Measurements from ENCODE around the gene SPPL2B.

SPPL2B gene

DNA sequence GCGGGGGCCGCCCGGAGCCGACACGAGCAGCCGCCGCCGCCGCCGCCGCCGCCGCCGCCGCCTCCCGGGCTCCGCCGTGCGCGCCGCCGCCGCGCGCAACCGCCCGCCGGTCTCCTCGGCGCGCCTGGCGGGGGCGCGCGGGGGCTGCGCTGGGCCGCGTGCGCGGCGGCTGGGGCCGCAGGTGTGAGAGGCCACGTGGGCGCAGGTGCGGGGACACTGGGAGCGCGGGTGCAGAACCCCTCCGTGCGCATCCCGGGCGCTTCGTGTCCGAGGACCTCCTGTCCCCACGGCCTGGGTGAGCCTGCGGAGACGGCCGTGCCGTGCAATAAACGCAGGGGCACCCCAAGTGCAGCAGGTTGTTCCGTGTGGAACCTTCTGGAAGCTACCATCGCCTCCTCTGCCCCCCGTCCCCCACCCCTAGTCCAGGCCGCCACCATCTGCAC lies 20.3 kb upstream of the SPPL2B start, which contains the start of gene LINGO3:
LINGO3 (minus strand) TSS at position 41 of the 443 bp plus-strand sequence. CDS start 16,378 bp downstream, outside the sequence.
- Mint-ChIP-seq H3K4me3 (peak within 1 kb of the TSS; percentile 66), H3K27me3 (peaks cover 92% of the 10 kb centered on the region), H3K9me3 (no peaks in the 10 kb centered on the region), H3K27ac (no peak within 1 kb of the TSS), H3K4me1 (ENCODE audit: low read depth) (peaks cover 24% of the 10 kb centered on the region), H3K36me3 (ENCODE audit: low read depth) (no peaks in the 10 kb centered on the region)
- intact Hi-C loops (cut with micrococcal nuclease) = no loop called here

DNA sequence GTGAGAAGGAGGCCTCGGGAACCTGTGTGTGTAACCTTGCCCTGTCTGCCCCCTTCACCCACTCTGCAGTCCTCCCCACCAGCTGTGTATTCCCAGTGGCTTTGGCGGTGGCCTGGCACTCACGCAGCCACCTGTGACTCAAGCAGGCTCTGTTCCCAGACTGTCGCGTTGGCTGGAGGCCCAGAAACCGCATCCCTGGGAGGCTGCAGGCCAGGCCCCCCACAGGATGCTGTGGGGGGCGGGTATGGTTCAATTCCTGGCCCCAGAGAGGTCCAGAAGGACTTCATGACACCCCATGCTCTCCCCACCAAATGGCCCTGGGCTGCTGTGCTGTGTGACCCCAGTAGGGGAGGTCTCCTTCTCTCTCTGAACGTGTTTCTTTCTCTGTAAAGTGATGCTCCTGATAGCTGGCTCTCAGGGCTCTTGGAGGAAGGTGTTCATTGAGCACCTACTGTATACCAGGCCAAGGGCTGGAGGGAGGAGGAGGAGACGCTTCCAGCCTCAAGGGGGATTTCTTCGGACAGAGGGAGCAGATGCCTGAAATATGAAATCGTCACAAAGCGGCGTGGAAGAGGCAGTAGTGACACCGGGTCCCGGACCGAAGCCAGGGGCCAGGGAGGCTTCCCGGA lies 18.6 kb upstream of the SPPL2B start:
- Mint-ChIP-seq H3K4me1 (ENCODE audit: low read depth) (peaks cover 17% of the 10 kb centered on the region), H3K36me3 (ENCODE audit: low read depth) (no peaks in the 10 kb centered on the region), H3K4me3 (no peak overlapping the region), H3K27me3 (peaks cover 80% of the 10 kb centered on the region), H3K27ac (no peak overlapping the region), H3K9me3 (no peaks in the 10 kb centered on the region)
- intact Hi-C loops (cut with micrococcal nuclease) = no loop called here

DNA sequence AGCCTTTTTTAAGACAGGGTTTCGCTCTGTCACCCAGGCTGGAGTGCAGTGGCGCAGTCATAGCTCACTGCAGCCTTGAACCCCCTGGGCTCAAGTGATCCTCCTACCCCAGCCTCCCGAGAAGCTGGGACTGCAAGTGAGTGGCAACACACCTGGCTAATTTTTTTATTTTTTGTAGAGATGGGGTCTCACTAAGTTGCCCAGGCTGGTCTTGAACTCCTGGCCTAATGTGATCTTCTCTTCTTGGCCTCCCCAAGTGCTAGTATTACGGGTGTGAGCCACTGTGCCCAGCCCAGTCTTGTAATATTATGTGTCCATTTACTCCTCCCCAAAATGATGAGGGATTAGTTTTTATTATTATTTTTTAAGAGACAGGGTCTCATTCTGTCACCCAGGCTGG lies 17.4 kb upstream of the SPPL2B start:
- peaks cover 29% of the 10 kb centered on the region for H3K4me1 Mint-ChIP-seq (ENCODE audit: low read depth)
- intact Hi-C loops (cut with micrococcal nuclease) = no loop called here
- no peaks in the 10 kb centered on the region for H3K9me3 Mint-ChIP-seq
- H3K27me3 Mint-ChIP-seq = peaks cover 68% of the 10 kb centered on the region
- no peak overlapping the region for H3K27ac Mint-ChIP-seq
- H3K4me3 Mint-ChIP-seq = no peak overlapping the region
- no peaks in the 10 kb centered on the region for H3K36me3 Mint-ChIP-seq (ENCODE audit: low read depth)

DNA sequence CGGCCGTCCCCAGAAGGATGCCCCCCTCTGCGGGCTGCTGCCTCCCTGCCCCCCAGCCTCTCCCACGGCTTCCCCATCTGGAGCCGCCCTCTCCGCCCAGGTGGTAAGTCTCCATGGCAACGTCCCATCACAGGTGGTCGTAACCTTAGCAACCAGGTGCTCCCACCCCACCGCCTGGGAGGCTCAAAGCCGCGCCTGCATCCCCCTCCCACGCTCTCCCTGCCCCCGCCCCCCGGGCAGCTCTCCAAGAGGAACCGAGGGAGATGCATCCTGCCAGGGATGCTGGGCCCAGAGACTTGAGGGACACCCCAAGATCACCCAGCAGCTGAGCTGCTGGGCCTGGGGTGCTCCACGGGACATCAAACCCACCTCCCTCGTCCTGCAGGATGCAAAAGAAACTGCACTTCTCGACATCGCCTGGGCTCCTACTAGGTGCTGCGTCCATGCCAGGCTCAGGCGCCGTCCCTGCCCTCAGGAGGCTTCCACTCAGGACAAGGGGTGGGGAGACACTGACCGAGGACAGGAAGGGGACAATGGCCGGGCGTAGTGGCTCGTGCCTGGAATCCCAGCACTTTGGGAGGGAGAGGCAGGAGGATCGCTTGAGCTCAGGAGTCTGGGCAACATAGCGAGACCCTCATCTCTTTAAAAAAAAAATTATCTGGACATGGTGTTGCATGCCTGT lies 15.5 kb upstream of the SPPL2B start:
- Mint-ChIP-seq H3K9me3 (no peaks in the 10 kb centered on the region), H3K4me1 (ENCODE audit: low read depth) (peaks cover 33% of the 10 kb centered on the region), H3K36me3 (ENCODE audit: low read depth) (no peaks in the 10 kb centered on the region), H3K27me3 (peaks cover 51% of the 10 kb centered on the region), H3K27ac (no peak overlapping the region), H3K4me3 (no peak overlapping the region)
- intact Hi-C loops (cut with micrococcal nuclease) = no loop called here

DNA sequence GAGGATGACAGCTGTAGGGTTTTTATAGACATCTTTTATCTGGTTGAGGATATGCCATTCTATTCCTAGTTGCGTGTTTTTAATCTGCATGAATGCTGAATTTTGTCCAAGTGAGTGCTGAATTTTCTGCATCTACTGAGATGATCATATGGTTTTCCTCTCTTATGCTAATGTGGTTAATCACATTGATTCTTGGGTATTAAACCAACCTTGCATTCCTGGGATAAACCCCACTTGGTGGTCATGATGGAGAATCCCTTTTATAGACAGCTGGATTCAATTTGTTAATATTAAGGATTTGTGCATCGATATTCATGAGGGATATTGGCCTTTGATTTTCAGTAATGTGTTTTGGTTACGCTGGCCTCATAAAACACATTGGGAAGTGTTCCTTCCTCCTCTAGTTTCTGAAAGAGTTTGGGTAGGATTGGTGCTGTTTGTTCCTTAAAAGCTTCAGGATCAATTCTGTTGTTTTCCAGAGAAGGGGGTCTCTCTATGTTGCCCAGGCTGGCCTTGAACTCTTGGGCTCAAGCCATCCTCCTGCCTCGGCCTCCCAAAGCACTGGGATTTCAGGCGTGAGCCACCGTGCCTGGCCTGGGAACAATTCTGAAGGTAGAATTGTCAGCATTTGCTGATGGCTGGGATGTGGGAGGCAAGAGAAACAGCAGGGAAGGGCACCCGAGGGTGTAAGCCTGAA lies 13.2 kb upstream of the SPPL2B start:
- Mint-ChIP-seq H3K36me3 (ENCODE audit: low read depth) (no peaks in the 10 kb centered on the region), H3K4me3 (peak overlapping the region; percentile 55), H3K4me1 (ENCODE audit: low read depth) (peaks cover 26% of the 10 kb centered on the region), H3K27me3 (peaks cover 30% of the 10 kb centered on the region), H3K27ac (peak overlapping the region; percentile 59), H3K9me3 (no peaks in the 10 kb centered on the region)
- intact Hi-C loops (cut with micrococcal nuclease) = loop anchor here (5.0 kb wide), 1 partner anchor 78 kb away; the partner anchor contains the start of genes PLEKHJ1 and SF3A2

DNA sequence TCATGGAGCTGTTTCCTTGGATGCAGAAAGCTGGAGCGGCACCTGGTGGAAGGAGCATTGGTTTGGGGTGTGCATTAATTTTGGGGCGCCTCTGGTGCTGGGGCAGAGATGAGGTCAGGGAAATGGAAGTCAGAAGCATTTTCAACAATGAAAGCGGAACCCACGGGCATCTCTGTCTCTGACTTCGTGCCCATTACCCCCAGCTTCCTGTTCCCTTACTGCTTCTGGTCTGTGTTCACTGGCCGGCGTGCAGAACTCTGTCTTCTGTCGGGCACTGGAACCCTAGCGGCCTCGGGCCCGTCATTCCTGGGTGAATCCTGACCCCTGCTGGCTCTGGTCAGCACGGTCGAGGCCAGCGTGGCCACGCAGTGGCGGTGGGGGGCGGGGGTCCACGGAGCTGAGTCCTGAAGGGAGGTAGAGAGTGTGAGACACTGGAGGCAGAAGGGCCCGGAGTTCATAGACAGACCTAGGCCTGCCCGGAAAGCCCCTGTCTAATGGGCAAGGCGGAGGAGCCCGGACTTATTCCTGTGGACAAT lies 12.6 kb upstream of the SPPL2B start:
- Mint-ChIP-seq H3K9me3 (no peaks in the 10 kb centered on the region), H3K27ac (peak overlapping the region; percentile 59), H3K27me3 (peaks cover 23% of the 10 kb centered on the region), H3K36me3 (ENCODE audit: low read depth) (peaks cover 1% of the 10 kb centered on the region), H3K4me1 (ENCODE audit: low read depth) (peaks cover 26% of the 10 kb centered on the region), H3K4me3 (peak overlapping the region; percentile 55)
- intact Hi-C loops (cut with micrococcal nuclease) = loop anchor here (1.0 to 5.0 kb wide), 3 partner anchors 41 to 160 kb away; partner anchors contain the start of genes PLEKHJ1 and SF3A2

DNA sequence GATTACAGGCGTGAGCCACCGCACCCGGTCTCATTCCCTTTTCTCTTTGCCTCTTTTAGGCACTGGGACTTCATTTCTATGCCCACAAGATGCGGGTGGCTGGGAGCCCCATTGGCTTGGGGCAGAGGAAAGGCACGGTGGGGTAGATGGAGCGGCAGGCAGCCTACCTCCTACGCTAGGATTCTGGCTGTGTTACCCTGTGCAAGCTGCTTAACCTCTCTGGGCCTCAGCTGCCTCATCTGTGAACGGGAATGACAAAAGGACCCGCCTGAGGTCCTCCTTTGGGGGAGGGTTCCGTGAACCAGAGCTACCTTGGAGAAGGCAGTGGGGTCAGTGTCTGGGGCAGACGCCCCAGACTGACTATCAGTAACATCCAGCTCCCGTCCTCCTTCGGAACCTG lies 11.2 kb upstream of the SPPL2B start:
- no peak overlapping the region for H3K4me3 Mint-ChIP-seq
- peaks cover 15% of the 10 kb centered on the region for H3K36me3 Mint-ChIP-seq (ENCODE audit: low read depth)
- H3K4me1 Mint-ChIP-seq (ENCODE audit: low read depth) = peaks cover 26% of the 10 kb centered on the region
- peaks cover 12% of the 10 kb centered on the region for H3K27me3 Mint-ChIP-seq
- intact Hi-C loops (cut with micrococcal nuclease) = loop anchor here (2.0 to 5.0 kb wide), 2 partner anchors 42 to 80 kb away; partner anchors contain the start of genes PLEKHJ1 and SF3A2
- no peaks in the 10 kb centered on the region for H3K9me3 Mint-ChIP-seq
- peak overlapping the region; percentile 50 for H3K27ac Mint-ChIP-seq

DNA sequence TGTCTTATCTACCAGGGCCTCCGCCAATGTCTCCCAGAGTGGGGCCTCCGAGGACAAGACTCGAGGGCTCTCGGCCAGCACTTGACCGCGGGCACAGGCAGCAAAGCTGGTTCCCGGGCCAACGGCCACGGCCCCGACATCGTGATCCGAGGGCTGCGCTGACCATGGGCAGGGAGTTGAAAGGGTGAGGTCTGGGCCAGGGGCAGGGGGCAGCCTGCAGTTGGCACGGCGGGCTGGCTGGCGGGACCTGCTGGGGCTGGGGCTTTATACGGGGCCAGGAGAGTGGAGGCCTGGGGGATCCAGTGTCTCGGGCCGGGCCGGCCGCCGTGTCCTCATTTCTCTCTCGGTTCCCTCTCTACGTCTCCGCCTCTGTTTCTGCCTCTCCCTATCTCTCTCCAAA lies 10.7 kb upstream of the SPPL2B start:
- peaks cover 26% of the 10 kb centered on the region for H3K4me1 Mint-ChIP-seq (ENCODE audit: low read depth)

DNA sequence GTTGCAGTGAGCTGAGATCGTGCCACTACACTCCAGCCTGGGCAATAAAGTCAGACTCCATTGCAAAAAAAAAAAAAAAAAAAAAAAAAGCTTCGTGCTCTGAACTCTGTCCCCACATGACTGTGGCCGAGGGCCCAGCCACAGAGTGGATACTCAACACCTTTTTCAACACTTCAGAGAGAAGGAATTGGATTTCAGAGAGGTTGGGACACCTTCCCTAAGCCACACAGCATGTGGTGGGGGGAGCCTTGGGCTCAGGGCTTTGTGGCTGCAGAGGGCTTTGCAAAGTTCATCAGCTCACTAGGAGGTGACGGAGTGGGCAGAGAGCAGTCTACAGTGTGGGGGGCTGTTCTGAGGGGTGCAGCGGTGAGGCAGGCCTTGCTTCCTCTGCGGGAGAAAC lies 9.6 kb upstream of the SPPL2B start:
- Mint-ChIP-seq H3K27me3 (no peaks in the 10 kb centered on the region), H3K9me3 (no peaks in the 10 kb centered on the region), H3K4me1 (ENCODE audit: low read depth) (peaks cover 26% of the 10 kb centered on the region), H3K4me3 (no peak overlapping the region), H3K27ac (no peak overlapping the region), H3K36me3 (ENCODE audit: low read depth) (peaks cover 32% of the 10 kb centered on the region)
- intact Hi-C loops (cut with micrococcal nuclease) = loop anchor here (5.0 kb wide), 1 partner anchor 82 kb away; the partner anchor contains the start of genes PLEKHJ1 and SF3A2

More for the DNA sequence above, 10.7 kb upstream of the SPPL2B start:
- Mint-ChIP-seq H3K27me3 (peaks cover 7% of the 10 kb centered on the region), H3K4me3 (no peak overlapping the region), H3K27ac (peak overlapping the region; percentile 50), H3K36me3 (ENCODE audit: low read depth) (peaks cover 20% of the 10 kb centered on the region), H3K9me3 (no peaks in the 10 kb centered on the region)
- intact Hi-C loops (cut with micrococcal nuclease) = loop anchor here (2.0 to 5.0 kb wide), 2 partner anchors 43 to 80 kb away; partner anchors contain the start of genes PLEKHJ1 and SF3A2

DNA sequence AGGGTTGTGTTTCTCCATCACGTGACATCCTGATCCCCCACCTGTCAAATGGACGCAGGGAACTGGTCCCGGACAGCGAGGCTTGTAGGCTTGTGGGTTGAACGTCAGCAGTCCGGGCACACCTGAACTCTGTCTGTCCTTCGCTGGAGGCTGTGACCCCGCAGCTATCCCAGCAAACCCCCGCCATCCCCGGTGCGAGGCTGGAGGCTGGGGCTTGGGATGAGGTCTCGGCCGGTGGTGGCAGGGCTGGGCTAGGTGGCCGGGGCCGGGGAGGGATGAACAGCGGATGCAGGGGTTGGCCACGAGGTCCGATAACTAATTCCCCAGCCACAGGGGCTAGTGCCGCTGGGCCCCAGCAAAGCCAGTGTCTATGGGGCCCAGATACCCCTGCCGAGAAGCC lies 8.9 kb upstream of the SPPL2B start:
- no peak overlapping the region for H3K27ac Mint-ChIP-seq
- intact Hi-C loops (cut with micrococcal nuclease) = loop anchor here (5.0 kb wide), 1 partner anchor 82 kb away; the partner anchor contains the start of genes PLEKHJ1 and SF3A2
- peaks cover 38% of the 10 kb centered on the region for H3K36me3 Mint-ChIP-seq (ENCODE audit: low read depth)
- no peak overlapping the region for H3K4me3 Mint-ChIP-seq
- no peaks in the 10 kb centered on the region for H3K9me3 Mint-ChIP-seq
- H3K27me3 Mint-ChIP-seq = no peaks in the 10 kb centered on the region
- peaks cover 24% of the 10 kb centered on the region for H3K4me1 Mint-ChIP-seq (ENCODE audit: low read depth)

DNA sequence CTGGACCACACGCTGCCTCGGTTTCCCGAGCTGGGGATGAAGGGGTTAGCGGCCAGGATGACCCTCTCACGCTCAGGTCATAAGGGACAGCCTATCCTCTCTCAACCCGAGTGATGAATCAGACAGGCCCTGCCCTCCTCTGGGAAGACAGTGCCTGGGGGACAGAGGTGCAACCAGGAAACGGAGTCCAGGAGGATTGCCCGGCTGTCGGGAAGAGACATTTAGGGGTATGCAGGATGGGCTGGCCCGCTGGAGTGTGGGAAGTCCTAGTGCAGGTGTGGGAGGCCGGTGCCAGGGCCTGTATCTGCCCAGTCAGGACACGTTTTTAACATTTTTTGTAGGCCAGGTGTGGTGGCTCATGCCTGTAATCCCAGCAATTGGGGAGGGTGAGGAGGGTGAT lies 8.4 kb upstream of the SPPL2B start:
- Mint-ChIP-seq H3K9me3 (no peaks in the 10 kb centered on the region), H3K4me1 (ENCODE audit: low read depth) (peaks cover 19% of the 10 kb centered on the region), H3K36me3 (ENCODE audit: low read depth) (peaks cover 43% of the 10 kb centered on the region), H3K27me3 (no peaks in the 10 kb centered on the region), H3K4me3 (no peak overlapping the region), H3K27ac (no peak overlapping the region)
- intact Hi-C loops (cut with micrococcal nuclease) = no loop called here

DNA sequence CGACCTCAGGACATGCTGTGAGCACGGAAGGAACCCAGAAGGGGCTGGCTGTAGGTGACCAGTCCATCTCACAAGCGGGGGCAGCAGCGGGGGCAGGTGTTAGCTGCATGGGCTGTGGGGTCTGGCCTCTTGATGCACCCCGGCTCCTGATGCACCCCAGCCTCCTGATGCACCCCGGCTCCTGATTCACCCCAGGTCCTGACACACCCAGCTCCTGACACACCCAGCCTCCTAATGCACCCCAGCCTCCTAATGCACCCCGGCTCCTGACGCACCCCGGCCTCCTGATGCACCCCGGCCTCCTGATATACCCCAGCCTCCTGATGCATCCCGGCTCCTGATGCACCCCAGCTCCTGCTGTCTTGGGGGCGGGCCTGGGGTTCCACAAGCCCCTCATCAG lies 7.5 kb upstream of the SPPL2B start:
- Mint-ChIP-seq H3K4me1 (ENCODE audit: low read depth) (peaks cover 19% of the 10 kb centered on the region), H3K27ac (no peak overlapping the region), H3K27me3 (no peaks in the 10 kb centered on the region), H3K9me3 (no peaks in the 10 kb centered on the region), H3K4me3 (no peak overlapping the region), H3K36me3 (ENCODE audit: low read depth) (peaks cover 52% of the 10 kb centered on the region)
- intact Hi-C loops (cut with micrococcal nuclease) = no loop called here

DNA sequence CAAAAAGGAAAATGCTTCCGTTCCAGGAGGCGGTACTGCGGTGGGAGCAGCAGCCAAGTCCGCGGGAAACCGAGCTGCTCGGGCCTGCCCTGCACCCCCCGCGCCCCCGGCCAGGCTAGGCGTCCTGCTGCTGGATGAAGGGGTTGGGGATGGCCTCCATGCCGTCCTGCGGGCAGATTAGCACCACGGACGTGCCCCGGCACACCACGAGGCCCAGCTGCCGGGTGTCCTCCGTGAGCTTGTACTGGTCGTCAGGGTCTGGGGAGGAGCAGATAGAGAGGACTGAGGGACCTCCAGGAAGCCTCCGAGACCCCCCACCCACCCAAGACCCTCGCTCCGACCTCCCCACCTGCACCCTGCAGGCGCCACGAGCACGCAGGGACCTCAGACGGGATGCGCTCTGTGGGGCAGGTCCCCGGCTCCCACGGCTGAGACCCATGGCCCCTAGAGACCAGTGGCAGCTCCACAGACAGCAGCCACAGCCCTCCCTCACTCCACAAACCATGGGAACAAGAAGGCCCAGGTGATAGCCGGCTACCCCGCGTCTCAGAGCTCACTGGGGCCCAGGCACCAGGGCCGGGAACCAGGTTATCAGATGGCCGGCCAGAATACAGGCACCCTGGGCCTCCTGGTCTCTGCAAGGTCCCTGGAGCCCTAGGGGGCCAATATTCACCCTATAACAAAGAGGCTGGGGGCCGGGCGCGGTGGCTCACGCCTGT lies 6.8 kb upstream of the SPPL2B start:
- H3K9me3 Mint-ChIP-seq = no peaks in the 10 kb centered on the region
- H3K4me1 Mint-ChIP-seq (ENCODE audit: low read depth) = peaks cover 22% of the 10 kb centered on the region
- H3K4me3 Mint-ChIP-seq = no peak overlapping the region
- H3K27me3 Mint-ChIP-seq = no peaks in the 10 kb centered on the region
- peaks cover 60% of the 10 kb centered on the region for H3K36me3 Mint-ChIP-seq (ENCODE audit: low read depth)
- no peak overlapping the region for H3K27ac Mint-ChIP-seq
- intact Hi-C loops (cut with micrococcal nuclease) = no loop called here

Data from dendritic cell treated with granulocyte-macrophage colony-stimulating factor and Interleukin-4, amounts not matched to agents 40 ng/mL and 50 ng/mL, for 4 days (primary cell).